Choroid plexus epithelial cell (primary cell): ENCODE results near the gene TBX10.
"Not testable (repeated sequence)": the region's sequence is repeated elsewhere in the genome, so short reads cannot be mapped to it uniquely, and the experiment has no call there.

Experiments
- DNase-seq: peaks from one replicate; pipeline ENCODE4 v3.0.0-alpha.2; 2010; ENCODE audit warnings: low read depth
- H3K4me3 ChIP-seq: 2 replicates; pipeline ENCODE4 v1.5.1; 2011; ENCODE audit warnings: low read depth, mild to moderate bottlenecking, control low read depth, low read length, moderate library complexity
- TF ChIP-seq, protein P1 (sequence below): conservative IDR thresholded peaks from 2 replicates; pipeline ENCODE4 v1.5.1; 2011; ENCODE audit warnings: low read depth, mild to moderate bottlenecking, control low read depth, inconsistent platforms, low read length, moderate library complexity

Gene TBX10

DNA sequence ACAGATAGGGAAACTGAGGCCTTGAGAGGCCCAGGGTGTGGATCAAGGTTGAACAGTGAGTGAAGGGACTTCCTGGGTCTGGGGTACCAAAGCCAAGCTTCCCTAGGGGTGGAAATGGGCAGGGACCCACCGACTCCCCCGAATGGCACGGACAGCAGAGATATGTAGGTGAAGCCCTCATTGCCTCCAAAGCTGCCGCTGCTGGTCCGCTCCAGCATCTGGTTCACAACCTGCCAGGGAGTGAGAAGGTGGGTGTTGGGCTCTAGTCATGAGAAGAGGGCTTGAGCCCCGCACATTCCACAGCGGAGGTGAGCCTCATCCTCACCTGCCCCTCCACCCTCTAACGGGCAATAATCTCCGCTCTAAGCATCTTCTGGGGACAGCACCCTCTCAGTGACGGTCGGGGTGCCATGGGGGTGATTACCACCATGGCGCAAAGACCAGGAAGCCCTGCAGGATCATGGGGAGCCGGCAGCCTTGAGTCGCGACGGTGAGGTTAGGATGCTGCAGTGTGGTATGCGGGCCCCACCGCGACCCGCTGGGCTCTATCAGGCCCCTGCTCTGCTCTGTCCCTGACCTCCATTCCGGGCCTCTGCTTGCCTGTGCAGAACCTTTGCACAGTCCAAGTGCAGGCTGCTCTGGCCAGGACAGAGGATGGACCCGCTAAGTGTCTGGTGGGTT lies 24.1 kb upstream of the TBX10 start:
- no peak for DNase-seq
- TF ChIP-seq, protein P1, sequence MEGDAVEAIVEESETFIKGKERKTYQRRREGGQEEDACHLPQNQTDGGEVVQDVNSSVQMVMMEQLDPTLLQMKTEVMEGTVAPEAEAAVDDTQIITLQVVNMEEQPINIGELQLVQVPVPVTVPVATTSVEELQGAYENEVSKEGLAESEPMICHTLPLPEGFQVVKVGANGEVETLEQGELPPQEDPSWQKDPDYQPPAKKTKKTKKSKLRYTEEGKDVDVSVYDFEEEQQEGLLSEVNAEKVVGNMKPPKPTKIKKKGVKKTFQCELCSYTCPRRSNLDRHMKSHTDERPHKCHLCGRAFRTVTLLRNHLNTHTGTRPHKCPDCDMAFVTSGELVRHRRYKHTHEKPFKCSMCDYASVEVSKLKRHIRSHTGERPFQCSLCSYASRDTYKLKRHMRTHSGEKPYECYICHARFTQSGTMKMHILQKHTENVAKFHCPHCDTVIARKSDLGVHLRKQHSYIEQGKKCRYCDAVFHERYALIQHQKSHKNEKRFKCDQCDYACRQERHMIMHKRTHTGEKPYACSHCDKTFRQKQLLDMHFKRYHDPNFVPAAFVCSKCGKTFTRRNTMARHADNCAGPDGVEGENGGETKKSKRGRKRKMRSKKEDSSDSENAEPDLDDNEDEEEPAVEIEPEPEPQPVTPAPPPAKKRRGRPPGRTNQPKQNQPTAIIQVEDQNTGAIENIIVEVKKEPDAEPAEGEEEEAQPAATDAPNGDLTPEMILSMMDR = no peak
- H3K4me3 ChIP-seq = no peak overlapping the region

DNA sequence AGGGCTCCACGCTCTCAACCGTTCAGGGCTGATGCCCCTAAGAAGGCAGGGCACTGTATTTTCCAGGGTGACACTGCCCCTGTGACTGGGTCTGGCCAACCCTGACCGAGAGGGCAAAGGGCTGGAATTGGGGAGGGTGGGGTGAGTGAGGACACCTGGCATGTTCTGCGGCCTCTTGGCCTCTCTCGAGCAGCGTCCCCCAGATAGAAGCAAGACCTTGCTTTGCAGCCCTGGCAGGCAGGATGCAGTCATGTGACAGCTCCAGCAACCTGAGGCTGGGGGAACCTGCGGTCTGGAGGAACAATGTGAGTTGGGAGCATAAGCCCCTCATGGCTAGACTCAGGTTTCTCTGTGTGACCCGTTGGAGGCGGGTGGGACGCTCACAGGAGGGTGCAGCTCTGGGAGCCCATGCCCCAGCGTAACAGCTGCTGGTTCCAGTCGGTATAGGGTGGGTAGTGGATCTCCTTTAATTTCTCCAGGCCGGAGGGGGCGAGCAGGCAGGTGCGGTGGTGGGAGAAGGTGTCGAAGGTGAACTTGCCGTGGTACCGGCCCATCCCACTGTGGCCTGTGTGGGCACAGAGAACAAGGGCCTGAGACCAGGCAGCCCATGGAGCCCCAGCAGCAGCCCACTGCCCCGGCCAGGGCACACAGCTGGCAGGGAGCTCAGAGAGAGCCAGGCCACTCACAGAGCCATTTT lies 23.4 kb upstream of the TBX10 start:
- TF ChIP-seq, protein P1 = no peak
- no peak for DNase-seq
- H3K4me3 ChIP-seq = no peak overlapping the region

DNA sequence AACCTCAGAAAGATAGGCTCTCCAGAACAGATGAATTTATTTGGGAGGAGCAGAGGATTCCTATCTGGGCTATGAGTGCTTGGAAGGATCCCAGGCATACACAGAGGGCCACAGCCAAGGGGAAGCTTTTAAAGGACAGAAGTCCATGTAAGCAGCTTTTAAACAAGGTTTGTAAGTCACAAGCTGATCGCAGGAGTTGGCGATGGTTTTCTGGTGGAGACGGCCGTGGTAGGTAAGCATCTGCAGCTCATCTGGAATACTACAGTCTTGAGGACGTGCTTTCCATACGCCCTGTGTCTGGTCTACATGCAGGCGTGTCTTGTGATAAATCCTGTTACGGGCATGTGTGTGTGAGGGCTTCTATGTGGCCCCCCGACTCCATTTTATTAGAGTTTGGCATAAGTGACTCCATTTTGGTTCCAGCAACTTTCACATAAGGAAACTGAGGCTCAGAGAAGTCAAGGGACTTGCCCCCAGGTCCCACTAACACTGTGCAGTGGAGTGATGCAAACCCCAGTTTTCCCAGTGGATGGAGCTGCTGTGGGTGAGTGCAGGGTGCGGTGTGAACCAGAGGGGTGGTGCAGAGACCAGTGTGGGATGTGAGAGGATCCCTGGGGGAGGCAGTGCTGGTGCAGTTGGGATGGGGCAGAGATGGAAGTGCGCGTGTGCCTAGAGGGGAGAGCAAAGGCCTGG lies 22.7 kb upstream of the TBX10 start:
- H3K4me3 ChIP-seq = no peak overlapping the region
- DNase-seq = no peak
- TF ChIP-seq, protein P1 = no peak

DNA sequence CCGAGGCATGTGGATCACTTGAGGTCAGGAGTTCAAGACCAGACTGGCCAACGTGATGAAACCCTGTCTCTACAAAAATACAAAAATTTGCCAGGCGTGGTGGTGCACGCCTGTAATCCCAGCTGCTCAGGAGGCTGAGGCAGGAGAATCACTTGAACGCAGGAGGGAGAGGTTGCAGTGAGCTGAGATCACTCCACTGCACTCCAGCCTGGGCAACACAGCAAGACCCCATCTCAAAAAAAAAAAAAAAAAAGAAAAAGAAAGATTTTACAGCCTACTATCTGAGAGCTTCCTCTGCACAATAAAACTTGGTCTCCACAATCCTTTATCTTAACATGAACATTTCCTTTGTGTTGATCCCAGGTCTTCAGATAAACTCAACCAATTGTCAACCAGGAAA lies 21.2 kb upstream of the TBX10 start:
- not testable (repeated sequence) for DNase-seq, H3K4me3 ChIP-seq

DNA sequence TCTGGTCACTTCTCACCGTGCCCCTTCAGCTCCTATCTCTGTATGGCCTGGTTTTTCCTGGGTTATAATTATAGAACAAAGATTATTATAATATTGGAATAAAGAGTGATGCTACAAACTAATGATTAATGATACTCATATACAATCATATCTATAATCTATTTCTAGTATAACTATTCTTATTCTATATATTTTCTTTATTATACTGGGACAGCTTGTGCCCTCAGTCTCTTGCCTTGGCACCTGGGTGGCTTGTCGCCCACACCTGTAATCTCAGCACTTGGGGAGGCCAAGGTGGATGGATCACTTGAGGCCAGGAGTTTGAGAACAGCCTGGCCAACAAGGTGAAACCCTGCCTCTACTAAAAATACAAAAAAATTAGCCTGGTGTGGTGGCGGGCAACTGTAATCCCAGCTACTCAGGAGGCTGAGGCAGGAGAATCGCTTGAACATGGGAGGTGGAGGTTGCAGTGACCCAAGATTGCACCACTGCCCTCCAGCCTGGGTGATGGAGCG lies 20.1 kb upstream of the TBX10 start:
- not testable (repeated sequence) for H3K4me3 ChIP-seq, DNase-seq

DNA sequence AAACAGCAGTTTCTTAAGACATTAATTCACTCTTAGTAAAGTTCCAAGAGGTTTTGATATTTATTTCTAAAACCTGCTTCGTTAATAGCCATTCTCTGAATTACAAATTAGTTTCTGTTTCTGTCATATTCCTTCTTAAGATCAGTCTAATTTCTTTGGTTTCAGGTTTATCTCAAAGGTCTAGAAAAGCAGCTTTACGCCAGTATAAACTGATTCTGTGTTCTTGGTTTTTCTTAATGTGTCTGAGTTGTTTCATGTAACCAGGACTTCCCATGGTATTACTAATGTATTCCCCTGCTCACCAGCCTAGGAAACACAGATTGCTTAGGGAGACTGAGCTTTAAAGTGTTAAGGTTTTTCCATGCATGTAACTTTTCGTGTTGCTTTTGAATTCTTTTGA lies 17.7 kb upstream of the TBX10 start:
- TF ChIP-seq, protein P1 = no peak
- DNase-seq = no peak
- no peak overlapping the region for H3K4me3 ChIP-seq

DNA sequence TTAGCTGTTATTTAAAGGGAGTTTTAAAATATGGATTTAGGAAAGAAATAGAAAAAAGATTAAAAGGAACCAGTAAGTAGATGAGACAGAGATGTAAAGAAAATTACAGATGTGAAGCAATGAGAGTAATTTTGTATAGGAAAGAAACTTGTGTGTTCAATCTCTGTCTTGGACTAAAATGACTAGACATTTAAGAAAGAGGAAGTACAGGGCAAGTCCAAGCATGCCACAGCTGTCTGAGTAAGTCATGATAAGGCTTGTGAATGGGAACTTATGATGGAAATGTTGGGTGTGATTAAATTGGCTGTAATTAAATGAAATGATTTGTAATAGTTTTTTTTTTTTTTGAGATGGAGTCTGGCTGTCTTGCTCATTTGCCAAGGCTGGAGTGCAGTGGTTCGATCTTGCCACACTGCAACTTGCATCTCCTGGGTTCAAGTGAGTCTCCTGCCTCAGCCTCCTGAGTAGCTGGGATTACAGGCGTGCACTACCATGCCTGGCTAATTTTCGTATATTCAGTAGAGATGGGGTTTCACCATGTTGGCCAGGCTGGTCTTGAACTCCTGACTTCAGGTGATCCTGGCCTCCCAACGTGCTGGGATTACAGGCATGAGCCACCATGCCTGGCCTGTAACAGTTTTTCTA lies 16.8 kb upstream of the TBX10 start:
- TF ChIP-seq, protein P1 = no peak
- DNase-seq = peak; percentile 10
- no peak overlapping the region for H3K4me3 ChIP-seq
